ENCODE results near the gene PDHA1.
A peak's percentile ranks its signal among the peaks of the same experiment; 100 is the strongest.

Gene PDHA1

DNA sequence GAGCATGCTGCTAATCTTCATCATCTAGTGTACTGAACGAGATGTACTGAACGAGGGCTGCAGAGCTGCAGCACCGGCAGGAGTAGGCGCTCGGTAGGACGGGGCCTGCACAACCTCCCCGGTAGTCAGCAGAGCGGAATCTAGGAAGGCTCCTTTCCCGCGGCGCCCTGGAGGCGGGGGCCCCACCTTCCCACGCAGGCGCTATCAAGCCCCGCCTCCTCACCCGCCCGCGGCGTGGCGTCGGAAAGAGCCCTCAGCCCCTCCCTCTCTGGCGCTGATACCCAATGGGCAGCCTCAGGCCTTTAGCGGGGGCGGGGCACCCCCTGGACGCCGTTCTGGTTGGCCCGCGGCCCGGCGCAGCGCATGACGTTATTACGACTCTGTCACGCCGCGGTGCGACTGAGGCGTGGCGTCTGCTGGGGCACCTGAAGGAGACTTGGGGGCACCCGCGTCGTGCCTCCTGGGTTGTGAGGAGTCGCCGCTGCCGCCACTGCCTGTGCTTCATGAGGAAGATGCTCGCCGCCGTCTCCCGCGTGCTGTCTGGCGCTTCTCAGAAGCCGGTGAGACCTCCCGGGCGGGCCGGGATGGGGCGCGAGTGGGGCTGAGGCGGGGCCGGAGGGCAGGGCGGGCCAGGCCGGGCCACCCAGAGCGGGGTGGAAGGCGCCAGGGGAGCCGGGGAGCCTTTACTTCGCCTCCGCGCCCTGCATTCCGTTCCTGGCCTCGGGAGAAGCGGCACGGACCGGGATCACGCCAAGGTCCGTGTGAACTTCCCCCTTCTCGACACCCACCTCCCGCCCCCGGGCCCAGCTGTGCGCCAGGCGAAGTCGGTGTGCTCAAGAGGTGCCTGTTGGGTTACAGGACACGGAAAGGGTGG, at the start of gene PDHA1:
Gene PDHA1 (plus strand): TSS at position 393 of the 874 bp plus-strand sequence. CDS start 111 bp downstream, at position 504.
- DNase-seq: peak; percentile 68

DNA sequence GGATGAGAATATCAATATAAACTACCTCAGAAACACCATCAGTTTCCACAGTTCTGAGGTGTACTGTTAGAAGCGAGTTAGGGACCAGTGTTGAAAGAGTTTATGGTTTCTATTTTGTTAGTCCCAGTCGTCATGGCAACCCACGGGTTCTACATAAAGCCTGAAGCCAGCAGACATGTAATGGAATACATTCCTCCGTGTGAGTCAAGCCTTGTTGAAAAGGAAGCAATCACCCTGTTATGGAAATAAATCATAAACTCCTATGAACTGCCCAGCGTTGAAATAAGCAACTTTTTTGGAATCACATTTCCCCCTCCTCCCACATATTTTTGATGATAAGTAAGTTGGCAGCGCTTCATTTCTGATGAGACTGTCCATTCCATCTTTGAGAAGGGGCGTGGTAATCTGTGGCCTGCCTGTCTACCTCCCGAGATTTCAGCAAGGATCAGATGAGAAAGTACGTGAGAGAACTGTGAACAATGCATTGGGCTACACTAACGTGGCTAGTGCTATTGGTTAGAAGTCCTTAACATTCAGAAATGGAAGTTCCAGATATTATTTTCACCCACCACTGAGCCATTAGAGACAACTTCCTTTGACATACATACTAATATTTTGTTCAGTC, 40.4 kb upstream of the PDHA1 start:
- no peak for DNase-seq

DNA sequence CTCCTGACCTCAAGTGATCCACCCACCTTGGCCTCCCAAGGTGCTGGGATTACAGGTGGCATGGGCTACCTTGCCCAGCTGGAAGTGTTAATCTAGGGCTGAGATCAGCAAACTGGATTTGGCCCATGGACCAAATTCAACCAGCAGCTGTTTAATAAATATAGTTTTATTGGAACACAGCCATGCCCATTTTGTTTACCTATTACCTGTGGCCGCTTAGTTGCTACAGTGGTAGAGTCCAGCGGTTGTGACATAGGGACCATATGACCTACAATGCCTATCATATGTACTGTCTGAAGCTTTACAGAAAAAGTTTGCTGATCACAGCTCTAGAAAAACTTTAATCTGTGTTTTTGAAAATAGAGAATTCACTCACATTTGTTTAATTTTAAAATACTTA, 17.2 kb upstream of the PDHA1 start:
- DNase-seq: no peak

DNA sequence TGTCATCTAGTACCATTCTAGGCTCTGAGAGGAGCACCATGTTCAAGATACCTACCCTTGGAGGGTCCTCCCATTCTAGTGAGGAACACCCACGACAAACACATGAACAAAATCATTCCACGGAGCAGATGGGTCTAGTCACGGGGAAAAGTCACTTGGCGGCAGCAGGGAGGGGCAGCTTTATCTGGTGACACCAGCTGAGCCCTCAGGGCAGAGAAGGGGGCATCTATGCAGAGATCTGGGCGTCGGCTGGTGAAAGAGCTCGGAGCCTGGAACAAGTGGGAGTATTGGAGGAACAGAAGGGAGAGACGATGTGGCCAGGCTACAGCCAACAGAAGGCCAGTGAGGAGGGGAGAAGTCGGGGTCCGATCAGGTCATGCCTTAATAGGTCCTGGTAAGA, 11.9 kb upstream of the PDHA1 start:
- DNase-seq: no peak

DNA sequence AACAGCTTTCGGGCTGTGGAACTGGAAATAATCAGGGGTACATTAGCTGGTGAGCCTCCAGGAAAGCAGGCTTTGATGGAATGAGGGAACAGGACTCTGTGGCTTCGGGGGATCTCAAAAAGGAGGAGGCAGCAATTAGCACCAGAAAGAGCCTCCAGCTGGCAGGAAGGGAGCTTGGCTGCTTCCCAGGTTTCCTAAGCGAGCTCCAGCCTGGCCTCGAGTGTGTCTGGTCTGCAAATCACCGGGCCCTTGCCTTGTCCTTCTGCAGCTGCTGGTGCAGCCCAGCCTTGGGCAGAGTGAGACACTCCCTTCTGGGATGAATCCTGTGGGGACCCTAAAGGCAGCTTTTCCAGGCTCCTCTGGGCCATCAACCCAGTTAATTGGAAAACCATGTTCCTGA, 10.7 kb upstream of the PDHA1 start:
- DNase-seq: no peak

DNA sequence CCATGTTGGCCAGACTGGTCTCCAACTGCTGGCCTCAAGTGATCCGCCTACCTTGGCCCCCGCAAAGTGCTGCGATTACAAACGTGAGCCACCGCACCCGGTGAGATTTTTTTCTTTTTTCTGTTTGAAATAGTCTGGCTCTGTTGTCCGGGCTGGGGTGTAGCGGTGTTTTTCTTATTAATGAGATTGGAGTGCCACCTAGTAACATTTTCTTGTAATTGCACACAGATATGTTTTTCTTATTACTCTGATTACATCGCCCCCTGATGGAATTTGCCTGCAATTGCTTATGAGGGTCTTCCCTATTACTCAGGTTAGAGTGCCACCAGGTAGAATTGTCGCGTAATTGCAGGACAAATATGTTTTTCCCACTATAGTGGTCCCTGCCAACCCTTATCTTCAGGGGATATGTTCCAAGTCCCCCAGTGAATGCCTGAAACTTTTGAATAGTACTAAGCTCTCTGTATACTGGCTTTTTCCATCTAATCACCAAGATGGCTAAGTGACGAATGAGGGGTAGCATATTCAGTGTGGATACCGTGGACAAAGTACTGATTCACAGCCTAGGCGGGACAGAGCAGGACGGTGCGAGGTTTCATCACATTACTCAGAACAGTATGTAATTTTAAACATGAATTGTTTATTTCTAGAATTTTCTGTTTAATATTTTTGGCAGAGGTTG, 8.6 kb upstream of the PDHA1 start:
- DNase-seq: no peak

DNA sequence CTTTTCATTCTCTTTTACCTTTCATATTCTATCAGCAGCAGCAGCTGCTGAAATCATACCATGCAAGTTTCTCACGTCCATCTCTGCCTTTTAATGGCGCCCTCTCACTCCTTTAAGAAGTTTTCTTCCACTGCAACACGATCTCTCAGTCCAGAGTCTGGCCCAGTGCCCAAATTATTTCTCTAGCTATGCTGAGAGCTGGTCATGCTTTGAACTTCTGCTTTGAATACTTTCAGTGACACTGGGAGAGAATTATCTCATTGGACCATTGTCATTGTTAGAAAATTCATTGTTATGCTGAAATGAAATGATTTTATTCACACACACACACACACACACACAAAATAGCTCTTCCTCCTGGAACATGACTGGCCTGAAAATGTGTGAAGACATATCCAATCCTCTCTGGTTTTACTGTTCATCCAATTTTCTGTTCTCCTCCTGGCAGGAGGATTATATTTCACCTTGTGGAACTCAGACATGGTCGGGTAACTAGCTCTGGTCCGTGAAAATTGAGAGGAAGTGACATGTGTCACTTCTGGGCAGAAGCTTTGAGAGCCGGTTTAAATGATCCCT, 1.3 kb upstream of the PDHA1 start:
- DNase-seq: no peak

DNA sequence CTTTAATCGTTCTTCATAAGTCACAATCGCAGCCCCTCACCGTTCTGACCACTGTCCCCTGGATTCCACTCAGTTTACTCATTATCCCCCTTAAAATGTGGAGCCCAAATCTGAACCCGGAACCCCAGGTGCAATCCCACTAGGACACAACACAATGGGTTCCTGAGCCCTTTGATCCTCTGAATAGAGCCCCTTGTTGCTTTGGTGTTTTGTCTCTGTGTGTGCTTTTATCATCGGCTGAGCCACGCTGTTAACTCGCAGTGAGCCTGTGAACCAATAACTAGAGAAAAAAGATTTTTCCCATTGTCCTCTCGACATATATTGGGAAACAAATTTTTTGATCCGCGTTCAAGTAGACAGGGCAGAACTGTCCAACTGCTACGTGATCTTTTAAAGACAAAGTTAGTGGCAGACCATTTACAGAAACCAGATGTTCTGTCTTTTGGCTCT, 617 bp upstream of the PDHA1 start:
- no peak for DNase-seq

DNA sequence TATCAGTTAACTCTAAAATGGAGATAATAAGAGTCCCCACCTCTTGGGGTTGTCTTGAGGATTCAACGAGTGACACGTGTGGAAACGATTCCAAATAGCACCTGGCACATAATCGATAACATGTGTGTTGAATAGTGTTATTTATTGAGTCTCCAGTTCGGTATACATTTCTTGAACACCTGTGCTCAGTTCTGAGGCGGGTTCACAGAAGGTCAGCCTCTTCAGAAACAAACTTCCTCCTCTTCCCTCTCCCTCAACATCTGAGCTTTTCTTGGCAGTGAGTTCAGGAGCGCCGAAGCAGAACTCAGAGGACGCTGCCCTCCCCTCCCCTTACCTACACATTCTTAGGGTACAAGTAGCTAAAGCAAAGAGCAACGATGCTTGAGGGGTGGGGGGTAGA, 934 bp downstream of the PDHA1 start:
- no peak for DNase-seq

DNA sequence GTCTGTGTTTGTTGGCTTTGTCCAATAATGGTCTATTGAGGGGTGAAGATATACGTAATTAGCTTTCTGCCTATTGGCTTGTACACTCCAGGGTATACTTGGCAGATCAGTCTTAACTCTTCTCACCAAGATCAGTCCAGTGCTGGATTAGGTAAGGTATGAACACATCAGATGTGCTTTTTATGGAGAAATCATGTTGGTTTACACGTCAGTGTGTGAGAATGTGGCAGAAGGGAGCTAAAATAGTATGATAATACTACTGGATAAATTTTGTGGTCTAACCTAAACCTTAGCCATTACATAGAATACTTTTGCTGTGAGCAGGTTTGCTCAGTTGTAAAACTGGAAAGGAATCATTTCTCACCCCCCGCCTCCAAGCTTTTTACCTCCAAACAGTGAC, 4.2 kb downstream of the PDHA1 start:
- no peak for DNase-seq

DNA sequence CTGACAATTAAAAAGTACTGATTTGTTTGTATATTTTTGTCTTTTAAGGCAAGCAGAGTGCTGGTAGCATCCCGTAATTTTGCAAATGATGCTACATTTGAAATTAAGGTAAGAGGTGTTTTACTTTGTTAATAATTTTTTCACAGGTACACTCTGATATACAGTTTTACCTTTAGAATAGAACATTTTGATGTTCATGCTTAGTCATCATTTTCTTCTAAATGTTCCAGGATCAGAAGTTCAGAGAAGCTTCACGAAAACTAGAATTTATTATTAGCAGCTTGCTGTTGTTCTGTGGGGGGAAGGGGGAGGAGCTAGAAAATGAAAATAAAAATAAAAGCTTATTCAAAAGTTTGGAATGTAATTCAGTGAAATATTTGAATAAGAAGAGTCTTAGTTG, 5.5 kb downstream of the PDHA1 start:
- no peak for DNase-seq

DNA sequence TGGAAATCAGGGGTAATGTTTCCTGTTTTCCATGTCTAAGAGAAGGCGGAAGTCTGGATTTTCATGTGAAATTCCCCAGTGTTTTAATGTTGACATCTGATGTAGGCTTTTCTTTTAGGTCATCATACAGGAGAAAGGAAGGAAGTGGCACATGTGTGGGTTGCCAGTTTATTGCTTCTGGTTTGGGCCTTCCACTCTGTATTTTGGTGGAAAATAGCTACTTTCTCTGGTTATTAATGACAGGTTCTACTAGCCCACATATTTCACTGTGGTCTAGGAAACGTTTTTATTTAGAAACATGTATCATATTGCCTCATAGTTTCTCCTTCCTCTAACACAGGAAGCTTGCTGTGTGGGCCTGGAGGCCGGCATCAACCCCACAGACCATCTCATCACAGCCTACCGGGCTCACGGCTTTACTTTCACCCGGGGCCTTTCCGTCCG, 7.2 kb downstream of the PDHA1 start:
- no peak for DNase-seq

DNA sequence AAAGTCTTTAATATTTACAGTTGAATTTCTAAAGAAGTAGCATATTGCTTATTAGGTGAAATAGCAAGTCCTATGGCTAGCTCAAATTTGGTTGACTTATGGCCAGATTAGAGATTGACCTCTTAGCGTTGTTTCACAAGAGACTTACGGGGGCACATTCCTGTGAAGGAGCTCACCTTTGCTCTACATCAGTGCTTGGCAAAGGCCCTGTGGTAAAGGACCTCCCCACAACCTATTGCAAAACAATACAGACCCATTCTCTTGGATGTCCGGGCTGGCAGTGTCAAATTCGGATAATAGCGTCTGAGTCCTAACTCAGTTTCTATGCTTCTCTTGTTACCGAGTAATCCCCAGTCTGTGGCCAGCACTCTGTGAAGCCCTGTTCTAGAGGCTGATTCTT, 10.9 kb downstream of the PDHA1 start:
- no peak for DNase-seq

DNA sequence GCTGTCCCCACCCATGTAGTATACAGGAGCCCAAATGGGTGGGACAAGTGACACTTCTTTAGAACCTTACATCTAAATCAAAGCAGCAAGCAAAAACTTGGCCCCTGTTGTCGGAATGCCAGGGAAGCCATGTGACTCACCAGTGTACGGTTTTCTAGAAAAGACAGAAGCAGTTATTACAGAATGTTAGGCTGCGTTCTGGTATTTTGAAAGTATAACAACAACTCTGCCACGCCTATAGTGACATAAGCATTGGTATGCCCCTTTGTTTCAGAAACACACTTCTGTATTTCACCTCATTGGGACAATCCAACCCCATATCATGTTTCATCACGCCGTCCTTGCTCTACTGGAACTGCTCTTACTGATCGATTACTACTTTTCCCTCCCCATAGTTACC, 14.8 kb downstream of the PDHA1 start:
- DNase-seq: no peak

DNA sequence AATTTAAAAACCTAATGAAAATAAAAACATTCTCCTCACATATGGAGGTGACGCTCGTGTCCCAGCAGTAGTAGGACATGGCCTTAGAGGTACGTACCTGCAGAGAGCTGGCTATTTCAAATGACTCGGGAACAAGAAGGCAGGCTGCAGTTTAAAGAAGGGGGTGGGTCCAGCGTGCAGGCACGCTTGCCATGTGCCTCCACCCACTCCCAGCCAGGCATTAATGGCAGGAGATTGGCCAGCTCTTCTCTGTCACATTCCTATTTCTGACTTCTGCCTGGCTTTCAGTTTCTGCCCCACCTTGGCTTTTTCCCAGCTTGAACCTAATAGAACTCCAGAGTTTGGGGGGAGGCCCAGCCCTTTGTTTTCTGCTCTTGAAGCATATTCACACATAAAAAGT, 17.2 kb downstream of the PDHA1 start:
- DNase-seq: no peak

DNA sequence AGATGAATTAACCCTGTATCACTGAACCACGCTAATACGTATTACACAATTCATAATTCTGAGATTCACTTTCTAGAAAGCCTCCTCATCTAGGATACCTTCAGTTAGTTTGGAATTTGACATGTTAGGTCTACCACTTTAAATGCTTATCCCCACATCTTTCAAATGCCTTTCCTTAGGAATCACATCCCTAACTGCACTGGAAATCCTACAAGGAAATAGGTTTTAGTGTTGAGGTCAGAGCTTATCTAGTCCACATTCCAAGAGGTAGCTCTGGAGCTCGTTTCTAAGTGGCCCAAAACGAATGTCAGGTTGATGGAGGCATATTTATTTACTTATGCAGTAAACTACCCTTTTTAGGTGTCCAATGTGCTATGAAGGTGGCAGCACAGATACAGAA, 18.0 kb downstream of the PDHA1 start:
- no peak for DNase-seq

DNA sequence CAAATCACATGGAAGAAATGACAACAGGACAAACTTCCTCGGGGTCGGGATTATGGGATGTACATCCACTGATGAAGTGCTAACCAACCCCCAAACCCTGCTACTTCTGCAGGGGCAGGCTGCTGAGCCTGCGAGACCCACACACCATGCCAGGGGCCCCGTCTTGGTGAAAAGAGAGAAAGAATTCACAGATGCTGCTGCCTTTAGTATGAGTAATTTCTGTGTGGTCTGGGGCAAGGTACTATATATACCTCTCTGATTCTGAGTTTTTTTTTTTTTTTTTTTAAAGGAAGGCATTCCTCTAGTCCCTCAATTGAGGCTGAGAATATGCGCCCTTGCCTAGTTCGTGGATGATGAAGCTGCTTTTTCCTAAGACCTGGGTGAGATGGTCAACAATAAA, 24.8 kb downstream of the PDHA1 start:
- DNase-seq: no peak

DNA sequence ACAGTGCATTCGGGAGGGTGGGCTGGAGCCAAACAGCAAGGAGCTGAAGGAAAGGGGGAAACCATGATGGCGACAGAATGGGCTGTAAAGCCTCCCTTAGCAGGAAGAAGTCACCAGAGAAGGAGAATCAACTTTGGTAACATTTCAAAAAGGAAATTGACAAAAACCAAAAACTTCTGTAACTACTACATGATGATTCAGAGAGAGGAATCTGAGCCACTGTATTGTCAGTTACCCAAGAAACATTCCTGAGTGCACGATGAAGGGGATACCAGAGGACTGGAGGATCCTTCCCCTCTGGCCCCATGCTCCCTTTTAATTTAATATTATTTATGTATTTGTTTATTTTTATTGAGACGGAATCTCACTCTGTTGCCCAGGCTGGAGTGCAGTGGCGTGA, 26.3 kb downstream of the PDHA1 start:
- DNase-seq: no peak

DNA sequence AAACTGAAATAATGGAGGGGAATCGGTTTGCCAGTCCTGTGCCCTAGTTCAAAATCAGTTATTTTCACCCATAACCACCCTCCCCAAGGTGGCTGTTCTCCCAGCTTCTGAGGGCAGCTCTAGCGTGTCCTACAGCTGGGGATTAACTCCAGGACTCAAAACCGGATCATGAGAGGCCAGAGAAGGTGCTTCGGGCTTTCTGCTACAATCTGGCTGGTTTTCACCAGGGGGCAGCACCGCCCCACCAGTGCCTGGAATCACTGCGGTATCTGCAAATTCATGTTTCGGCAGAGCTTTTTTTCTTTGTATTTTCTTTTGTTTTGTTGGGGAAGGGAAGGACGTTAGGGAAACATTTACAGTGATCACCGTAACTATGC, 28.4 kb downstream of the PDHA1 start:
- no peak for DNase-seq

DNA sequence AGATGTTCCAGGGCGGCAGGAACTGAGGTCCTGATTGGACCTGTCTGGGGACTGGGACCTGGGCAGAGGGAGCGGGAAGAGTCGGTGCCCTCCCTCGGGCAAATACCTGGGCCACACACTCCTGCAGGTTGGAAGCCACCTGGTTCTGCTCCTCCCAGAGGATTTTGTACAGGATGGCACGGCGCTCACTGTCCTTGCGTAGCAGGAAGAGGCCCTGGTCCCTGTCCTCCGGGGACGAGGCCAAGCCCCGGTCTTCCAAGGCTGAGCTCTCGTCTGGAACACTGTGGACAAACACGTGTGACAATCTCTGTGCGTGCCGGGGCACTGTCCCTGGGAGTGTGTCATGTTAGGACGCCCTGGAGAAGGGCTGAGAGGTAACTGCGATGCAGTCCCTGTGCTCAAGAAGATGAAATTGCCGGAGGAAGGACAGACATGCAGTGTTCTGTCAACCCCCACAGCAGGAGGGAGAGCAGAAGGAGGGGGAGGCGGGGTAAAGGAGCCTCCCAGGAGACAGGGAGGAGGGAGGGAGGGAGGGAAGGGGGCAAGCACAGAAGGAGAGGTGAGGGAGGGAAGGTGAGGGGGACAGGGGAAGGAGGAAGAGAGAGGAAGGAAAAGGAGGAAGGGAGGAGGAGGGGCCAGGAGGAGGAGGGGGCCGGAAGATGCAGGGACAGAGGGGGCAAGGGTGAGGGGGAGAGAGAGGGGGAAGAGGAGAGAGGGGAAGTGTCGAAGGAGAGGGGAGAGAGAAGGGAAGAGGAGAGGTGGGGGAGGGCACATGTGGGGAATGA, 29.0 kb downstream of the PDHA1 start:
- no peak for DNase-seq

DNA sequence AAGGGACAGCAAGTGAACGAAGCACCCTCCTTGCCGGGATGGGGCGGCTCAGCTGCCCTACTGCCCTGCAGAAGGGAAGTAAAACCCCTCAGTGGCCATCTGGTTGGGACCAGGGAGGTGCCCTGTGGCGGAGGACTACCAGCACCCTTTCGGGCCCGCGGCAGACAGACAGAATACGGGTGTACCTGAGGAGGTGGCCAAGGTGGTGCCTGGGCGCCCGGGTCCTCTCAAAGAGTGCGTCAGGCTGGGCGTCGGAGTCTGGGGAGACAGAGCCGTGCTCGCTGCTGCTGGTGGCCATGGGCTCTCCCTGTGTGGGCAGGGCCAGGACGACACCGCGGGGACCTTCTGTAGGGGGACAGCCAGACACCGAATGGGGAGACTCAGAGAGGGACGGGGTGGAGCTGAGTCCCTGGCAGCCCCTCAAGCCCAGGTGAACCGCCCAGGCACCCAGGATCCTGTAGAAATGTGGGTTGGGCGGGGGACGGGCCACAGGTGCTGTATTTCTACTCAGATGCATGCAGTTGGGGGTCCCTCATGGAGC, 29.7 kb downstream of the PDHA1 start:
- no peak for DNase-seq

DNA sequence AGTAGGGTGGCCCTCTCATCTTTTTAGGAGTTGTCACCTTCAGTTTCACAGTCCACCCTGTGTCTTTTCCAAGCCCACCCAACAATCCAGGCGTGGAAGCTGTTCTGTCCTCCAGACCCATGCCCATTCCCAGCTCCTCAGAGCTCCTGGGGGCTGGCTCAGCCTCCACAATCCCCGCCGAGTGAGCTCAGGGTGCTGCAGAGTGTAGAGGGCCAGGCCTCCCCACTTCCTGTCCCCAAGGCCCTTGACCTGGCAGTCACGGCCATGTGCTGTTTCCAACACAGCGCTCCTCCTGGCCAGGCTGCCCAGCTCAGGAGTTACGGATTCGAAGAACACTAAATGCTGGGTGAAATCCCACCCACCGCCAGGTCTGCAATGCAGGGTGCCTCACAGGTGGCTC, 31.8 kb downstream of the PDHA1 start:
- DNase-seq: no peak

DNA sequence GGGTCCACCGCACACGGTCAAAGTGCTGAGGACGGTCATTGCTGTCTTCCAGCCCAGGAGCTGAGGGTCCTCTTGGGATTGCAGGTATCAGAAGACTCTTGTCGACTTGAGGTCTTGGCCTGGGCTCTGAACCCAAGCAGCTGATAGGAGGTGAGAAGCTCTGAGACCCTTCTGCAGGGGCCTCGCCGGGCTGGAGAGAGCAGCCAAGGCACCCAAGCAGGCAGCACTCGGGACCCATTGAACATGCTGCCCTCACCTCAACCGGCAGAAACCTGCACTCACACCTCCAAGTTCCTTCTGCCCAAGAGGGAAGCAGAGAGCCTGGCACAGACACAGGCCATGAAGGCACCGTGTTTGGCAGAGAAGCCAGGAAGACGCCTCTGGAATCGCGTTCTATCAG, 34.1 kb downstream of the PDHA1 start:
- no peak for DNase-seq
